IMR-90 (cell line): Measurements from ENCODE around the gene WIPI1. TPM values are rescaled to one million over a fixed set of nuclear protein-coding genes. Genes with fewer than 3 reads are reported as not detected.
A peak's percentile ranks its signal among the peaks of the same experiment; 100 is the strongest.

Experiments
- ATAC-seq: fragments of 200-7000 bp; cut with Tn5 transposase; 2 replicates; pipeline ENCODE4 v1.9.1; 2020; ENCODE audit warnings: low read depth, mild to moderate bottlenecking, moderate library complexity
- Bru-seq: library from RNA; stranded (reverse); fragments of 400-500 nt; gene quantifications from one replicate; lab custom pipeline; 2021; lab: Mats Ljungman, UMichigan
- BruChase-seq, 2 experiments: library from RNA; stranded (reverse); fragments of 400-500 nt; gene quantifications; one replicate each; lab custom pipeline; 2021; lab: Mats Ljungman, UMichigan
- BruUV-seq: library from RNA; stranded (reverse); fragments of 400-500 nt; replicated peaks from 2 replicates; lab custom pipeline; 2021; lab: Mats Ljungman, UMichigan
- CTCF ChIA-PET: fragments of 300-600 bp; formaldehyde crosslinking; extraction: SDS; loops from one replicate; lab custom pipeline; 2021; ENCODE audit warnings: antibody characterized with exemption; lab: Yijun Ruan, JAX
- POLR2A ChIA-PET: fragments of 300-600 bp; sonication (Branson Sonifier 250); formaldehyde crosslinking; loops from one replicate; lab custom pipeline; 2022; ENCODE audit warnings: antibody characterized with exemption; ENCODE audit not compliant: unreplicated experiment; lab: Charles Lee
- DNase-seq: peaks from one replicate; pipeline ENCODE4 v3.0.0; 2013
- H2AFZ ChIP-seq: replicated peaks from 2 replicates; pipeline ENCODE3; 2013; ENCODE audit warnings: low read length, mild to moderate bottlenecking; ENCODE audit not compliant: poor library complexity
- H2AK5ac ChIP-seq: 2 replicates; pipeline ENCODE4 v1.6.1; 2013; ENCODE audit warnings: low read depth, low read length, inconsistent platforms
- H2AK9ac ChIP-seq: replicated peaks from 2 replicates; pipeline ENCODE3; 2013; ENCODE audit warnings: mild to moderate bottlenecking, low read depth, low read length, moderate library complexity; ENCODE audit not compliant: poor library complexity
- H2BK120ac ChIP-seq: 2 replicates; pipeline ENCODE4 v1.6.1; 2013; ENCODE audit warnings: low read depth, low read length, inconsistent platforms
- H2BK15ac ChIP-seq: 3 replicates; pipeline ENCODE4 v1.6.1; 2013; ENCODE audit warnings: low read depth, low read length, inconsistent platforms
- H2BK20ac ChIP-seq: 2 replicates; pipeline ENCODE4 v1.6.1; 2013; ENCODE audit warnings: low read depth, mild to moderate bottlenecking, inconsistent platforms, low read length, moderate library complexity
- H2BK5ac ChIP-seq: 2 replicates; pipeline ENCODE4 v1.6.1; 2013; ENCODE audit warnings: mild to moderate bottlenecking, low read depth, low read length, inconsistent platforms; ENCODE audit not compliant: poor library complexity, severe bottlenecking
- H3K14ac ChIP-seq: replicated peaks from 2 replicates; pipeline ENCODE4 v1.6.1; 2013; ENCODE audit warnings: low read depth, low read length, inconsistent platforms
- H3K18ac ChIP-seq: 2 replicates; pipeline ENCODE4 v1.6.1; 2013; ENCODE audit warnings: low read depth, low read length, control low read depth
- H3K23ac ChIP-seq: 2 replicates; pipeline ENCODE4 v1.6.1; 2013; ENCODE audit warnings: low read depth, low read length, inconsistent platforms
- H3K27ac ChIP-seq: 2 replicates; pipeline ENCODE4 v1.5.1; 2013; ENCODE audit warnings: mild to moderate bottlenecking, control low read depth, low read length; ENCODE audit not compliant: insufficient read depth
- H3K27me3 ChIP-seq: 2 replicates; pipeline ENCODE4 v1.6.1; 2013; ENCODE audit warnings: low read length; ENCODE audit not compliant: control insufficient read depth, insufficient read depth
- H3K36me3 ChIP-seq: 2 replicates; pipeline ENCODE4 v1.6.1; 2013; ENCODE audit warnings: low read length, mixed read lengths; ENCODE audit not compliant: control insufficient read depth, insufficient read depth
- H3K4ac ChIP-seq: 2 replicates; pipeline ENCODE4 v1.6.1; 2013; ENCODE audit warnings: low read depth, low read length, inconsistent platforms
- H3K4me1 ChIP-seq: 2 replicates; pipeline ENCODE4 v1.6.1; 2013; ENCODE audit warnings: low read length, mixed read lengths; ENCODE audit not compliant: control insufficient read depth, insufficient read depth
- H3K4me2 ChIP-seq: 2 replicates; pipeline ENCODE4 v1.6.1; 2013; ENCODE audit warnings: low read depth, mild to moderate bottlenecking, control low read depth, low read length, moderate library complexity
- H3K4me3 ChIP-seq: 2 replicates; pipeline ENCODE4 v1.5.1; 2013; ENCODE audit warnings: low read depth, mild to moderate bottlenecking, control low read depth, low read length, moderate library complexity; ENCODE audit not compliant: insufficient read depth
- H3K56ac ChIP-seq: 2 replicates; pipeline ENCODE4 v1.6.1; 2013; ENCODE audit warnings: low read length, inconsistent platforms; ENCODE audit not compliant: insufficient read depth; ENCODE audit errors: extremely low read depth
- H3K79me1 ChIP-seq, 2 experiments: 2 replicates each; pipeline ENCODE4 v1.6.1; 2013; ENCODE audit warnings: low read length in 2 of 2, inconsistent platforms in 1 of 2, low read depth in 1 of 2
- H3K9ac ChIP-seq: 2 replicates; pipeline ENCODE4 v1.6.1; 2013; ENCODE audit warnings: low read depth, low read length, control low read depth
- H3K9me1 ChIP-seq: 2 replicates; pipeline ENCODE4 v1.6.1; 2013; ENCODE audit warnings: low read length, inconsistent platforms; ENCODE audit not compliant: insufficient read depth
- H3K9me3 ChIP-seq: 2 replicates; pipeline ENCODE4 v1.6.1; 2013; ENCODE audit warnings: low read length; ENCODE audit not compliant: control insufficient read depth, insufficient read depth
- H4K20me1 ChIP-seq: 2 replicates; pipeline ENCODE4 v1.6.1; 2013; ENCODE audit warnings: low read length, inconsistent platforms; ENCODE audit not compliant: insufficient read depth
- H4K5ac ChIP-seq: 2 replicates; pipeline ENCODE4 v1.6.1; 2013; ENCODE audit warnings: mild to moderate bottlenecking, low read depth, low read length, control low read depth
- H4K8ac ChIP-seq, 2 experiments: 2 replicates each; pipeline ENCODE4 v1.6.1; 2013; ENCODE audit warnings: low read depth in 2 of 2, low read length in 2 of 2, control low read depth in 1 of 2, inconsistent platforms in 1 of 2
- H4K91ac ChIP-seq: 2 replicates; pipeline ENCODE4 v1.6.1; 2013; ENCODE audit warnings: low read depth, low read length, inconsistent platforms; ENCODE audit not compliant: insufficient read depth
- CHD1 ChIP-seq: IDR thresholded peaks from 2 replicates; pipeline ENCODE4 v1.6.1; 2012; ENCODE audit warnings: low read depth, low read length, improper control_type of control experiment
- POLR2A ChIP-seq: IDR thresholded peaks from 2 replicates; pipeline ENCODE4 v1.6.1; 2012; ENCODE audit warnings: mild to moderate bottlenecking, low read depth, low read length
- RAD21 ChIP-seq: IDR thresholded peaks from 2 replicates; pipeline ENCODE4 v1.6.1; 2012; ENCODE audit warnings: low read length, improper control_type of control experiment
- WGBS, 2 experiments: methylation state at CpG; one replicate each; pipeline versions ENCODE4 v1.1.5 to v1.1.7; 2013; ENCODE audit warnings: missing lambda C conversion rate in 2 of 2; ENCODE audit not compliant: insufficient read length in 1 of 2; ENCODE audit errors: extremely low coverage in 2 of 2; 5-methylcytosine and 5-hydroxymethylcytosine counted together
- dilution Hi-C: fragments of 300-500 bp; cut with HindIII; formaldehyde crosslinking; loops from one replicate; pipeline ENCODE4 v1.14.3; 2018; ENCODE audit warnings: low sequenced_read_pairs; ENCODE audit not compliant: unreplicated experiment
- in situ Hi-C: fragments of 300-500 bp; cut with MboI; formaldehyde crosslinking; loops from 3 replicates; pipeline ENCODE4 v1.14.3; 2019; ENCODE audit warnings: low sequenced_read_pairs, inconsistent platforms, mixed read lengths
- intact Hi-C: fragments of 100-400 bp; cut with micrococcal nuclease; formaldehyde crosslinking; loops from 2 replicates; pipeline ENCODE4 v1.10.0; 2022
- long read RNA-seq: library from polyadenylated mRNA; unstranded; transcript quantifications from one replicate; pipeline ENCODE4 v2.0.0, GENCODE V29; 2021; ENCODE audit not compliant: unreplicated experiment
- polyA plus RNA-seq, 3 experiments: library from polyadenylated mRNA; depleted of rRNA; stranded (reverse); fragments of >200 nt; gene quantifications; 2 replicates each; pipeline ENCODE4 v1.2.3, GENCODE V29; 2012; ENCODE audit warnings: low replicate concordance in 1 of 3
- total RNA-seq: library from RNA; depleted of rRNA; stranded (reverse); fragments of >200 nt; gene quantifications from 2 replicates; pipeline ENCODE4 v1.2.3, GENCODE V29; 2012; rRNA removed

WIPI1 gene
- total RNA-seq (74.2 and 129 TPM in 2 replicates), polyA plus RNA-seq (2012; rRNA removed) (69.4 and 78.6 TPM in 2 replicates), Bru-seq, nascent RNA (percentile 91 among the genes with signal in this experiment), BruChase-seq, experiment 1, labeled RNA remaining after a 6-hour chase (percentile 90 among the genes with signal in this experiment), BruChase-seq, experiment 2, labeled RNA remaining after a 2-hour chase (percentile 84 among the genes with signal in this experiment)
- 45.3 and 55.4 TPM in 2 replicates for polyA plus RNA-seq (2012; cell fraction: cytosol; rRNA removed)
- polyA plus RNA-seq (2012; cell fraction: nucleus; rRNA removed; ENCODE audit: low replicate concordance), result 42.7 and 88.2 TPM in 2 replicates
- long read RNA-seq, transcript WIPI1-201 (13 exons, 1,832 nt), result major isoform, 101 of 217 reads
- long read RNA-seq, transcript WIPI1-202 (12 exons, 1,575 nt), result minor isoform, 30 of 217 reads
- long read RNA-seq, partial matches to known transcripts, result 44 of 217 reads
- long read RNA-seq, other reads (novel, unspliced or antisense), result 41 of 217 reads

GRCh38 chr17:68457168-68457538 is at the start of gene WIPI1:
TSS of gene WIPI1 (minus strand) at chr17:68457496. CDS start at chr17:68457421, 75 bp downstream.
- Histone ChIP-seq H3K27ac (peak within 1 kb of the TSS; percentile 86), H3K9me3 (no peaks in the 10 kb centered on the region), H3K9ac (peak within 1 kb of the TSS; percentile 83), H3K4me2 (peak within 1 kb of the TSS; percentile 93), H4K20me1 (peaks cover 29% of the 10 kb centered on the region; the same call in 1 of the 2 replicates), H4K91ac (peak within 1 kb of the TSS; percentile 68), H3K56ac (peak within 1 kb of the TSS; percentile 83), H3K27me3 (peaks cover 2% of the 10 kb centered on the region; the same call in 1 of the 2 replicates), H3K36me3 (peaks cover under 1% of the 10 kb centered on the region; the same call in 1 of the 2 replicates), H3K9me1 (no peaks in the 10 kb centered on the region), H4K5ac (peak within 1 kb of the TSS; percentile 55), H3K4me3 (peak within 1 kb of the TSS; percentile 88), H3K4me1 (peaks cover 2% of the 10 kb centered on the region; the same call in 1 of the 2 replicates), H3K18ac (peak within 1 kb of the TSS; percentile 62), H2AK9ac (peak within 1 kb of the TSS; percentile 95), H4K8ac (peak within 1 kb of the TSS; percentile 61 to 84; a peak in 3 of 4 replicates), H3K23ac (peak within 1 kb of the TSS; percentile 81; the same call in 1 of the 2 replicates), H2BK15ac (peak within 1 kb of the TSS; percentile 21; the same call in 1 of the 3 replicates), H2BK20ac (no peak within 1 kb of the TSS), H2AK5ac (peak within 1 kb of the TSS; percentile 89), H2BK120ac (peak within 1 kb of the TSS; percentile 38; the same call in 1 of the 2 replicates), H2AFZ (peak within 1 kb of the TSS; percentile 89), H2BK5ac (peak within 1 kb of the TSS; percentile 83), H3K14ac (peak within 1 kb of the TSS; percentile 72), H3K4ac (peak within 1 kb of the TSS; percentile 90), H3K79me1 (peaks cover 6 to 39% of the 10 kb centered on the region in 2 experiments; a peak in 2 of 4 replicates)
- in situ Hi-C loops (loop anchor here (25.0 kb wide), 1 partner anchor 495 kb away; no protein-coding TSS in a partner anchor), dilution Hi-C loops (no loop called here), intact Hi-C loops (loop anchor here (1.0 to 5.0 kb wide), 2 partner anchors 75 to 194 kb away; no protein-coding TSS in a partner anchor)
- ATAC-seq (peak; percentile 7), DNase-seq (no peak)
- CTCF ChIA-PET, result interaction anchor here (2.5 kb wide), 1 partner anchor 58 kb away, joined by 15 read pairs; no protein-coding TSS in a partner anchor
- WGBS, 2 experiments, result 0% methylated on average over 5 of the region's 39 CpGs; no CpG with 5 or more reads in 1 of the 2 experiments
- BruUV-seq, result no TSS peak
- POLR2A ChIA-PET, result interaction anchor here (0.6 to 0.7 kb wide), 3 partner anchors 301 to 459 kb away, joined by 3 to 7 read pairs (median 3); no protein-coding TSS in a partner anchor
- TF ChIP-seq CHD1 (peak; percentile 32; the same call in 1 of the 2 replicates), RAD21 (no peak), POLR2A (peak; percentile 79)
